DOHH2 (cell line): ENCODE data around the gene PLEKHJ1.

Source experiments
- H3F3A ChIP-seq: fragments of 200-600 bp; sonication (generic), shearing (Covaris generic); 2 replicates; pipeline ENCODE4 v1.6.0; 2016; ENCODE audit warnings: antibody characterized with exemption, mild to moderate bottlenecking; ENCODE audit not compliant: control insufficient read depth, insufficient read depth
- H3K27ac ChIP-seq: fragments of 200-600 bp; sonication (generic); 2 replicates; pipeline ENCODE4 v1.5.1; 2014; ENCODE audit warnings: low read depth, mild to moderate bottlenecking, low read length, moderate library complexity
- H3K27me3 ChIP-seq: fragments of 200-600 bp; sonication (generic); 2 replicates; pipeline ENCODE4 v1.6.1; 2014; ENCODE audit warnings: mild to moderate bottlenecking, low read length, mixed read lengths; ENCODE audit not compliant: control insufficient read depth
- H3K36me3 ChIP-seq: fragments of 200-600 bp; sonication (generic); 2 replicates; pipeline ENCODE4 v1.6.1; 2014; ENCODE audit warnings: mild to moderate bottlenecking, low read length, moderate library complexity, mixed read lengths; ENCODE audit not compliant: control insufficient read depth
- H3K4me1 ChIP-seq: fragments of 200-600 bp; sonication (generic); 2 replicates; pipeline ENCODE4 v1.6.1; 2014; ENCODE audit warnings: mild to moderate bottlenecking, low read length, mixed read lengths; ENCODE audit not compliant: control insufficient read depth
- H3K4me2 ChIP-seq: fragments of 200-600 bp; sonication (generic); 2 replicates; pipeline ENCODE4 v1.6.0; 2014; ENCODE audit warnings: mild to moderate bottlenecking, low read length, moderate library complexity
- H3K4me3 ChIP-seq: fragments of 200-600 bp; sonication (generic); 2 replicates; pipeline ENCODE4 v1.5.1; 2014; ENCODE audit warnings: mild to moderate bottlenecking, low read length, mixed read lengths
- H3K79me2 ChIP-seq: fragments of 200-600 bp; sonication (generic); 2 replicates; pipeline ENCODE4 v1.6.1; 2014; ENCODE audit warnings: mild to moderate bottlenecking, low read length, mixed read lengths; ENCODE audit not compliant: control insufficient read depth
- H3K9me2 ChIP-seq: fragments of 200-600 bp; sonication (generic); replicated peaks from 2 replicates; pipeline ENCODE4 v1.6.1; 2014; ENCODE audit warnings: mild to moderate bottlenecking, low read length, mixed read lengths; ENCODE audit not compliant: control insufficient read depth
- H3K9me3 ChIP-seq: fragments of 200-600 bp; sonication (generic); 2 replicates; pipeline ENCODE4 v1.6.1; 2014; ENCODE audit warnings: antibody characterized with exemption, low read length, mixed read lengths; ENCODE audit not compliant: control insufficient read depth, insufficient read depth
- H4K20me1 ChIP-seq: fragments of 200-600 bp; sonication (generic); 2 replicates; pipeline ENCODE4 v1.6.0; 2014; ENCODE audit warnings: low read depth, mild to moderate bottlenecking, antibody characterized with exemption, low read length, moderate library complexity; ENCODE audit not compliant: control insufficient read depth, insufficient read depth
- EZH2phosphoT487 ChIP-seq: fragments of 200-600 bp; sonication (generic); IDR thresholded peaks from 2 replicates; pipeline ENCODE4 v1.6.1; 2017; ENCODE audit warnings: borderline replicate concordance, mild to moderate bottlenecking, antibody characterized with exemption, low read length, moderate library complexity, mixed read lengths
- TF ChIP-seq, protein P1 (sequence below): fragments of 200-600 bp; sonication (generic); IDR thresholded peaks from one replicate; pipeline ENCODE4 v1.5.1; 2014; ENCODE audit warnings: antibody characterized with exemption, mild to moderate bottlenecking, low read depth, low read length; ENCODE audit not compliant: poor library complexity, severe bottlenecking

PLEKHJ1 gene

DNA sequence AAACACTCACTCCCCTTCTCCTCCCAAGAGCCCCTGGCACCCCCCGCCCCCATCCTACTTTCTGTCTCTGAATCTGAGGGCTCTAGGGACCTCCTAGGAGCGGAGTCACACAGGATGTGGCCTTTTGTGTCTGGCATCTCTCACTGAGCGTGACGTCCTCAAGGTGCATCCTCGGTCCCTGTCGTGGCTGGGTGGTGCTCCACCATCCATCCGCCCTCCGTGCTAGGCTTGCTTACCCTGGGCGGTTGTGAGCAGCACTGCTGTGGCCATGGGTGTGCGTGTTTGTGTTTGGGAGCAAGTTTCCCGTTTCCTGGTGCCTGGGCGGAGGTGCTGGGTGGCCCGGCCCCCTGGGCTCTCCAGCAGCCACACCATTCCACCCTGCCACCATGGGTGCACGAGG is 12.2 kb downstream of the PLEKHJ1 start:
- 0 out of 2 replicates have a peak overlapping the region, but pooled peaks have one; percentile 4 for H3K4me3 ChIP-seq
- peak overlapping the region; percentile 54 for H3K27ac ChIP-seq
- no peaks in the 10 kb centered on the region for H3K9me2 ChIP-seq
- peaks cover 10% of the 10 kb centered on the region for H3K79me2 ChIP-seq
- peaks cover 63% of the 10 kb centered on the region for H3K4me1 ChIP-seq
- no peak for TF ChIP-seq EZH2phosphoT487
- TF ChIP-seq, protein P1, sequence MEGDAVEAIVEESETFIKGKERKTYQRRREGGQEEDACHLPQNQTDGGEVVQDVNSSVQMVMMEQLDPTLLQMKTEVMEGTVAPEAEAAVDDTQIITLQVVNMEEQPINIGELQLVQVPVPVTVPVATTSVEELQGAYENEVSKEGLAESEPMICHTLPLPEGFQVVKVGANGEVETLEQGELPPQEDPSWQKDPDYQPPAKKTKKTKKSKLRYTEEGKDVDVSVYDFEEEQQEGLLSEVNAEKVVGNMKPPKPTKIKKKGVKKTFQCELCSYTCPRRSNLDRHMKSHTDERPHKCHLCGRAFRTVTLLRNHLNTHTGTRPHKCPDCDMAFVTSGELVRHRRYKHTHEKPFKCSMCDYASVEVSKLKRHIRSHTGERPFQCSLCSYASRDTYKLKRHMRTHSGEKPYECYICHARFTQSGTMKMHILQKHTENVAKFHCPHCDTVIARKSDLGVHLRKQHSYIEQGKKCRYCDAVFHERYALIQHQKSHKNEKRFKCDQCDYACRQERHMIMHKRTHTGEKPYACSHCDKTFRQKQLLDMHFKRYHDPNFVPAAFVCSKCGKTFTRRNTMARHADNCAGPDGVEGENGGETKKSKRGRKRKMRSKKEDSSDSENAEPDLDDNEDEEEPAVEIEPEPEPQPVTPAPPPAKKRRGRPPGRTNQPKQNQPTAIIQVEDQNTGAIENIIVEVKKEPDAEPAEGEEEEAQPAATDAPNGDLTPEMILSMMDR = no peak
- H3K4me2 ChIP-seq = peak overlapping the region; percentile 39
- H3K9me3 ChIP-seq = no peaks in the 10 kb centered on the region
- H3F3A ChIP-seq = peaks cover 16% of the 10 kb centered on the region
- H3K27me3 ChIP-seq = no peaks in the 10 kb centered on the region
- 0 out of 2 replicates have a peak, but pooled peaks cover 3% of the 10 kb centered on the region for H4K20me1 ChIP-seq
- peaks cover 90% of the 10 kb centered on the region for H3K36me3 ChIP-seq

DNA sequence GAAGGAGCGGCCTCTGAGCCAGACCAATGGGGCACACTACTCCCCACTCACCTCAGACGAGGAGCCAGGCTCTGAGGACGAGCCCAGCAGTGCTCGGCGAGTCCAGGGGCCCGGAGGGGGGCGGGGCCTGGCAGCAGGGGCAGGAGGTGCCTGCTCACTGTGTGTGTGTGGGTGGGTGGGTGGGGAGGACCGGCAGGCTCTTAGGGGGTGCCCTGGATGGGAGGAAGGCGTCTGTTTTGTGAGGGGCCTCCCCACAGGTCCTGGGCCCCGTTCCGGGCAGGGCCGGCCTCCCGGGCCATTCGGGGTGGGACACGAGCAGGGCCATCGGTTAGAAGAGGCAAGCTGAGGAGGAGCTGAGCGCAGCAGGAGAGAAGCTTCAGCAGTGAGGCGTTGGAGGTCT is 12.7 kb downstream of the PLEKHJ1 start:
- TF ChIP-seq EZH2phosphoT487 = no peak
- TF ChIP-seq, protein P1 = no peak
- Histone ChIP-seq H3K4me1 (peaks cover 57% of the 10 kb centered on the region), H3K27me3 (no peaks in the 10 kb centered on the region), H4K20me1 (0 out of 2 replicates have a peak, but pooled peaks cover 3% of the 10 kb centered on the region), H3K79me2 (peaks cover 5% of the 10 kb centered on the region), H3F3A (peaks cover 16% of the 10 kb centered on the region), H3K9me3 (no peaks in the 10 kb centered on the region), H3K27ac (peak overlapping the region; percentile 54), H3K9me2 (no peaks in the 10 kb centered on the region), H3K36me3 (peaks cover 84% of the 10 kb centered on the region), H3K4me2 (peak overlapping the region; percentile 39), H3K4me3 (no peak overlapping the region)

DNA sequence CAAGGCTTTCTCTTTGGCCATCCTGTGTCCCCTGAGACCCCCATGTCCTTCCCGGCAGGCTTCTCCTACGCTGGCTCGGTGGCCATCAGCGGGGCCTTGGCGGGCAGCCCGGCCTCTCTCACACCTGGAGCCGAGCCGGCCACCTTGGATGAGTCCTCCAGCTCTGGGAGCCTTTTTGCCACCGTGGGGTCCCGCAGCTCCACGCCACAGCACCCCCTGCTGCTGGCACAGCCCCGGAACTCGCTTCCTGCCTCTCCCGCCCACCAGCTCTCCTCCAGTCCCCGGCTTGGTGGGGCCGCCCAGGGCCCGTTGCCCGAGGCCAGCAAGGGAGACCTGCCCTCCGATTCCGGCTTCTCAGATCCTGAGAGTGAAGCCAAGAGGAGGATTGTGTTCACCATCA is 14.2 kb downstream of the PLEKHJ1 start:
- Histone ChIP-seq H3K4me3 (no peak overlapping the region), H3K27ac (no peak overlapping the region), H3K9me3 (no peaks in the 10 kb centered on the region), H3K79me2 (0 out of 2 replicates have a peak, but pooled peaks cover 2% of the 10 kb centered on the region), H3F3A (peaks cover 5% of the 10 kb centered on the region), H3K4me2 (no peak overlapping the region), H3K27me3 (no peaks in the 10 kb centered on the region), H3K36me3 (peaks cover 86% of the 10 kb centered on the region), H4K20me1 (0 out of 2 replicates have a peak, but pooled peaks cover 2% of the 10 kb centered on the region), H3K4me1 (peaks cover 43% of the 10 kb centered on the region), H3K9me2 (no peaks in the 10 kb centered on the region)
- TF ChIP-seq, protein P1 = peak; percentile 27
- TF ChIP-seq EZH2phosphoT487 = no peak
